GM19468 (cell line): ENCODE measurements around the gene SAMD1.
"Not testable (repeated sequence)": the region's sequence is repeated elsewhere in the genome, so short reads cannot be mapped to it uniquely, and the experiment has no call there.

ENCODE experiments used
- ATAC-seq: cut with Tn5 transposase; IDR thresholded peaks from one replicate; pipeline ENCODE4 v1.9.1; 2021; ENCODE audit warnings: mild to moderate bottlenecking, moderate library complexity, moderate number of reproducible peaks; ENCODE audit not compliant: unreplicated experiment; ENCODE audit errors: extremely low read depth

Gene SAMD1

GRCh38 chr19:14063105-14063504 lies 27.4 kb downstream of the SAMD1 start:
- no peak for ATAC-seq

- no peak for ATAC-seq
Observed at GRCh38 chr19:14062558-14062855, 28.0 kb downstream of the SAMD1 start.

DNA sequence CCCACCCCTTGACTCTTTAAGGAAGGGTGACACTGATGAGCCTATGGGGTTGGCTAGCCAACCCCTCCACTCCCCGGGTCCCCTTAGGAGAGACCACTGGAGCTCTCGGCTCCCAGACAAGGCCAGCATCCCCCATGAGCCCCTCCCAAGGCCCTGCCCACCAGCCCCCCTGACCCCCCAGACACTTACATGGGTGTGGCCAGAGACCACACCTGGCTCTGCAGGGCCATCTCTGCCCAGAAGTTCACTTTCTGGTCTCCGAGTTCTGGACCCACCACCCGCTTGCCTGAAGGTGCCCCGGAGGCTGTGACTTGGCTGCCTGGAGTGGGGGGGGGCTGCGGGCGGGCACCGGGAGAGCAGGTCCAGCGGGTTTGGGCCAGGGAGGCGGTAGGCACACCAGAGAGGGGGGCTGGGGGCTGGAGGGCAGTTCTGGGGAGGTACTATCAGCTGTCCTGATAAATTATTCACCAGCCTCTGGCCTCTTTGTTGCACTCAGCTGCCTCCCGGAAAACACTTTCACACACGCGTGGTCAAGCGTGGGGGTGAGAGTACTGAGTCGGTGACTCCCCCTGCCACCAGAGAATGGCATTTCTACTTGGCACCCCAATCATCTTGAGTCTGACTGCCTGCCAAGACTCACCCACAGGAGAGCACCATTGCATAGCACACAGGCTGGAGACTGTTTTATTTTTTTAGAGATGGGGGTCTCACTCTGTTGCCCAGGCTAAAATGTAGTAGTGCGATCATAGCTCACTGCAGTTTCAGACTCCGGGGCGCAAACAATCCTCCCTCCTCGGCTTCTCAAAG lies 28.6 kb downstream of the SAMD1 start, which contains the start of gene PALM3:
Gene PALM3 (minus strand): TSS at position 326 of the 807 bp plus-strand sequence. CDS start 96 bp downstream, at position 230.
- no peak for ATAC-seq

DNA sequence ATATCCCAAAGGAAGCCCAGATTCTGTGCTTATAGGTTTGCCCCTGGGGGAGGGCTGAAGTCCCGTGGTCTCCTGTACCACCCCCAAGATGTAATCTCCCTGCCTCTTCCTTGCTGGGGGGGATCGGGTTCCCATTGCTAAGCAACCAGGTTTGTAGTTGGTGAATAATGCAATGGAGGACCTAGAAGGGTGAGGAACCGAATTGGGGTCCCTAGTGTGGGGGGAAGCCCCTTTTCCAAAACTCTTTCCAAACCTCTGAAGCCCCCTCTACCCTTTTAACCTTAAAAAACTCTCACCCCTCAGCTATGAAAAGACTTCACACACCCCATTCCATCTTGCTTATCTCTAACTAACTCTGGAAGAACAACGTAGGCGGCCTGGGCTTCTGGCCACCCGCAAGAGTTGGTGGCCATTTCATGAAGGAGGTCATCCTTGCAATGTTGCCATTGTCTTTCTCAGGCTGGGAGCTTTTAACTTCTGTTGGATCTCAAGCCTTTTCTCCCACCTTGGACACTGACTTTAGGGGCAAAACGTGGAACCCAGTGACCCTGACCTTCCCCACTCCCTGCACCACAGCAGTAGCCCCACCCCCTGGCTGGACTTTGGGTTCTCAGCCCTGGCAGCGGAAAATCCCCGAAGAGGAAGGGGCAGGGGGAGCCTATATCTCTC lies 29.3 kb downstream of the SAMD1 start:
- no peak for ATAC-seq

DNA sequence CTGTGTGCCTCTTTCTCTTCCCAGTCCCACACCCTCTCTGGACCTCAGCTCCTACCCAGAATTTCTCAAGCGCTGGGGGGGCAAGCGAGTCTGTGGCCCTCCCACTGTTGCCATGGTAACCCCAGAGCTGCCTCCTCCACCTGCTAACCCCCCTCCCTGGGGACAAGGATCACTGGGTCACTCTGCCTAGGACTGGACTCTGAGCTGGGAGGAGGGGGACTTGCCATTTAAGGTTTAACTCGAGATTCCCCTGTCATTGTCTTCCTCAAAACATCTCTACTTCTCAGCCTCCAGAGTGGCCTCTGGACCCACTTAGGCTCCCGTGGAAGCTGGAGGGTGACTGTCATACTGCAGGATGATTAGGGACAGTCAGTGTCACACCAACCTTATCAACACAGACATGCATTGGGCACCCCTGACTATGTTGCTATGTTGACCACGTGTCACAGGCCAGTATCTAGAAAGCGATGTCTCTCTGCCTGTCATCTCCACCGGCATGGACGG lies 30.8 kb downstream of the SAMD1 start:
- ATAC-seq: no peak

DNA sequence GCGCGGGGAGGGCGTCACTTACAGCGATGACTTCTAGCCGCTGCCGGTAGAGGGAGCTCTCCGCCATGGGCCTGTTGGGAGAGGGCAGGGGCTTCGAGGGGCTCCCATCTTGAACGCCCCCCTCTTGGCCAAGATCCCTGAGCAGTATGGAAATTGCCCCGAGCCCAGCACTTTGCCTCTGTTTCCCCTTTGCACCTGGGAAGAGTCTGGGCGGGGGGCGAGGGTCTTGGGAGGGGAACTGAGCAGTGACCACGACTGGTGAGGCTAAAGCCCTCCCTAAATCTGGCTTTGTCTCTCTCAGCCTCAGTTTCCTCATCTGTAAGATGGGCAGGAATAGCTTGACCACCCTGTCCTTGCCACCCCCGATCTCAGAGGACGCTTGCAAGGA lies 31.5 kb downstream of the SAMD1 start:
- no peak for ATAC-seq

DNA sequence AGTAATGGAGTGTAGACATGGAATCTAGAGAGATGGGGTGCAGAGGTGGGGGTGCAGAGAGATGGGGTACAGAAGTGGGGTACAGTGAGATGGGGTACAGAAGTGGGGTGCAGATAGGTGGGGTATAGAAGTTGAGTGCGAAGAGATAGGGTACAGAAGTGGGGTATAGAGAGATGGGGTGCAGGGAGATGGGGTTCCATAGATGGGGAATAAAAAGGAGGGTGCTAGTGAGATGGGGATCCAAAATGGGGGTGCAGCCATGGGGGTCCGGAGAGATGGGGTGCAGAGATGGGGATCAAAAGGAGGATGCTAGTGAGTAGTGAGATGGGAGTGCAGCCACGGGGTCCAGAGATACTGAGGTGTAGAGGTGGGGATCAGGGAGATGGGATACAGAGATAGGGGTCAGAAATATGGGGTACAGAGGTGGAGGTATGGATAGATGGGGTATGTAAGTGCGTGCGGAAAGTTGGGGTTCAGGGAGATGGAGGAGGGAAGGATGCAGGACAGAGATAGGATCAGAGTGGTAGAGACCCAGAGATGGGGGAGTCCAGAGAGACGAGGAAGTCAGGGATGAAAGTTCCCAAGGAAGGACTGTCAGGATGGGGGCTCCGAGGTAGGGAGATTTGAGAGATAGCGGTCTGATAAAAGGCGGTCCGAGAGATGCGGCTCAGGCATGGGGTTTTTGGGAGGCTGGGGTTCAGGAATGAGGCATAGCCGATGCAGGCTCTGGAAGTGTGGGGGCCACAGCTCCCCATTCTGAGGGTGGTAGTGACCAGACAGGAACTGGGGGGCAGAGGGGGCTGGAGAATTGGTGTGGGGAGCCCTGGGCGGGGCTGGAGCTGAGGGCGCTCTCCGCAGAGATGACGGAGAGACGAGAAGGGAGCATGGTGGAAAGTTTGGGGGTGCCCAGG lies 32.1 kb downstream of the SAMD1 start:
- no peak for ATAC-seq

DNA sequence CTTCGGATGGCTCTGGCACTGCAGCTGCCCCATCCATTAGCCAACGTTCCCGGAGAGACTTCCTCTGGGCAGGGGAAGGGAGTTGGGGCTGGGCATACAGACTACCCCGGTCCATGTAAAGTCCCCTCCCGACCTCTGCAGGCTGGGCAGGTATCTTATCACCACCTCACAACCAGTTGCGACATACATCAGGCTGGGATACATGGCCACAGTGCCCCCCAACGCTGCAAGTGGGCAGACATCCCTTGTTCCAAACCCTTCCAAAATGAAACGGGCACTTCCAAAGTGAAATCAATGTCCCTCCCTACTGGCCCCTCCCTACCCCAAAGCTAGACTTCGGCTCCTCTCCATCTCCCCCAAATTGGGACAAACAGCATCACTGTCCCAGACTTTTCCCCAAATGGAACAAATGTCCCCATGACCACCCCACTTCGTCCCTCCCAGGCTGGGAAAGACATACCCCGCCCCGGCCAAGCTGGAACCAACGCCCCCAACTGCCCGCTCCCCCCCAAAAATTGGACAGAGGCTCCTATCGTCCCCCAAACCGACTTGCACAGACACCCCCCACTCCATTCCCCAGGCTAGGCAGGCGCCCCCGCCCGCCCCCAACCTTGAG lies 33.7 kb downstream of the SAMD1 start:
- ATAC-seq: no peak

DNA sequence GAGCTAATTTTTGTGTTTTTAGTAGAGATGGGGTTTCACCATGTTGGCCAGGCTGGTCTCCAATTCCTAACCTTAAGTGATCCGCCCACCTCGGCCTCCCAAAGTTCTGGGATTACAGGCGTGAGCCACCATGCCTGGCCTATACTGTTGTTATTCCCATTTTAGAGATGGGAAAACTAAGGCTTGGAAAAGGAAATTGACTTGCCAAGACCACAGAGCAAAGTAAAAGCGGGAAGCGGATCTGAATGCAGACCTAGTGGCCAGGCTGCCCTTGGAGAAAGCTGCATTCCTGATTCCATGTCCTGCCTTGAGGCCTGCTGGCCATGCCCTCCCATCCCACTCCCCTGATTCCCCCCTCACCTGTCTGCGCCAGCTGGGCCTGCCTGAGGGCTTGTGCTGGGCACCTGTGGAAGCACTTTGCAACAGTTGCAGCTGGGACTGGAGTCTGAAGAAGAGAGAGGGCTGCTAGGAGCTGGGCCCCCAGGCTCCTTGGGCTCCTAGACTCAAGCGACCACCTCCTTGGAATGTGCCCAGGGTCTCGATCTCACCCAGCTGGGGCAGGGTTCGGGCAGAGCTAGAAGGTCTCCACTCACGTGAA lies 34.4 kb downstream of the SAMD1 start:
- ATAC-seq: no peak

DNA sequence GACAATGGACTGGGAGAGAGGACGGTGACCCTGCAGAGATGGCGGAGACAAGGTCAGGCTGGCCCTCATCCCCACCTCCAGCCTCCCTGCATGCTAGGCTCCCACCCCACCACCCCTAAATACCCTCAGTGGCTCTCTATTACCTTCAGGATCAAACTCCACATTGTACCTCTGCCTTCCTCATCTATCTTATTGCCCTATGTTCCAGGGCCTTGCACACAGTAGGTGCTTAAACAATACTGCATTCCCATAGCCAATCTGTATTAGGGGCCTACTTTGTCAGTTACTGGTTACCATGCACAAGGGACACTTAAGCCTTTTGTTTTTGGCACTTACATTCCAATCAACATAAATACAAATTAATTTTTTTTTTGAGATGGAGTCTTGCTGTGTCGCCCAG lies 35.2 kb downstream of the SAMD1 start:
- ATAC-seq: no peak

GRCh38 chr19:14054721-14055120 lies 35.8 kb downstream of the SAMD1 start:
- no peak for ATAC-seq

DNA sequence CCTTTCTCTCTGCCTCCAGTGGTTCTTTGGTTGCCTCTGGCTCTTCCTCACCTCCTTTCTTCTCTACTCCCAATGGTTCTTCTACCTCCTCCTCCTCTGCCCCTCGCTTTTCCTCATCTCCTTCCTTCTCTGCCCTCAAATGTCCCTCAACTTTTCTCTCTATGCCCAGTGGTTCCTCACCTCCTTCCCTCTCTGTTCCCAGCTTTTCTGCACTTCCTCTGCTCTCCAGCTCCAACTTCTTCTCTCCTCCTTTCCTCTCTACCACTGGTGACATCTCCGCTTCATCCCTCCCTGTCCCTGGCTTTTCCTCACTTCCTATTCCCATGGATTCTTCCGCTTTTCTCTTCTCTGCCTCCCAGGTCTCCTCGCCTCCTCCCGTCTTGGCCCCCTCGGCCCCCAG lies 36.5 kb downstream of the SAMD1 start:
- no peak for ATAC-seq

DNA sequence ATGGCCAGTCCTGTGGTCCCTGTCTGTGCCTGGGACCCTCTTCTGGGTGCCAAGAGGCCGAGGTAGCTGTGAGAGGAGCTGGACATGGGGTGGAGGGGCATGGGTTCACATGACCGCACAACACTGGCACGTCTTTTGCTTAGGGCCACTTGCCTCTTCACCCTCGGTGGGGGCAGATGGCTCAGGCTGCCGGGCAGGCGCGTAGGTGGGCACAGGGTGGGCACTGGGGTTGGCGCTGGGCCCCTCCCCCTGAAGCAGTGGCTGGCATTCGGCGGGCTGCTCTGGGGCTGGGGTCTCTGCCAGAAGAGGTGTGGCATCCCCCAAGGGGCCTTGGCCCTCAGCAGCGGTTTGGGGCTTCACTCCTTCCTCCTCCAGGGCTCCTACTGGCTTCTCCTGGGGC lies 37.1 kb downstream of the SAMD1 start:
- no peak for ATAC-seq

GRCh38 chr19:14053032-14053431 lies 37.5 kb downstream of the SAMD1 start:
- no peak for ATAC-seq

DNA sequence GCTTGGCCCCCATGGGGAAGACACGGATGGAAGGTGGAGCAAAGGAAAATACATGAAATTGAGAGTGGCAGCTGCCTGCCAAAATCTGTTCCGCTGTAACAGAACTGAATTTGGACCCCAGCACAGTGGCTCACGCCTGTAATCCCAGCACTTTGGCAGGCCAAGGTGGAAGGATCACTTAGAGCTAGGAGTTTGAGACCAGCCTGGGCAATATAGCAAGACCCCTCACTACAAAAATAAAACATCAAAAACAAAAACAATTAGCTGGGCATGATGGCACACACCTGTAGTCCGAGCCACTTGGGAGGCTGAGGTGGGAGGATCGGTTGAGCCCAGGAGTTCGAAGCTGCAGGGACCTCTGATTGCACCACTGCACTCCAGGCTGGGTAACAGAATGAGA lies 38.1 kb downstream of the SAMD1 start:
- ATAC-seq: no peak

GRCh38 chr19:14051980-14052379 lies 38.6 kb downstream of the SAMD1 start:
- no peak for ATAC-seq

- ATAC-seq: not testable (repeated sequence)
Observed at GRCh38 chr19:14050961-14051360, 39.6 kb downstream of the SAMD1 start.

DNA sequence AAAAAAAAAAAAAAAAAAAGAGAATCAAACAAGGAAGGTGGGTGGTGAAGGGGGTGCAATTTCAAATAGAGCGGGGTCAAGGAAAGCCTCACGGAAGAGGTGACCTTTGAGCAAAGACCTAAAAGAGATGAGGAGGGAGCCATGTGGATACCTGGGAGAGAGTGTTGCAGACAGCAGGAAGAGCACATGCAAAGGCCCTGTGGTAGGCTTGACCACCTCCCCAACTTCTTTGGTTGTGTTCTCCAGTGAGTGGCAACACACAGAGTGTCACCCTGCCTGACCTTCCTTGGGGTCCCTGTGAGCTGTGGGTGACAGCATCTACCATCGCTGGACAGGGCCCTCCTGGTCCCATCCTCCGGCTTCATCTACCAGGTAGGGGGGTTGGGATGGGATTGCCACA lies 40.0 kb downstream of the SAMD1 start:
- ATAC-seq: no peak

DNA sequence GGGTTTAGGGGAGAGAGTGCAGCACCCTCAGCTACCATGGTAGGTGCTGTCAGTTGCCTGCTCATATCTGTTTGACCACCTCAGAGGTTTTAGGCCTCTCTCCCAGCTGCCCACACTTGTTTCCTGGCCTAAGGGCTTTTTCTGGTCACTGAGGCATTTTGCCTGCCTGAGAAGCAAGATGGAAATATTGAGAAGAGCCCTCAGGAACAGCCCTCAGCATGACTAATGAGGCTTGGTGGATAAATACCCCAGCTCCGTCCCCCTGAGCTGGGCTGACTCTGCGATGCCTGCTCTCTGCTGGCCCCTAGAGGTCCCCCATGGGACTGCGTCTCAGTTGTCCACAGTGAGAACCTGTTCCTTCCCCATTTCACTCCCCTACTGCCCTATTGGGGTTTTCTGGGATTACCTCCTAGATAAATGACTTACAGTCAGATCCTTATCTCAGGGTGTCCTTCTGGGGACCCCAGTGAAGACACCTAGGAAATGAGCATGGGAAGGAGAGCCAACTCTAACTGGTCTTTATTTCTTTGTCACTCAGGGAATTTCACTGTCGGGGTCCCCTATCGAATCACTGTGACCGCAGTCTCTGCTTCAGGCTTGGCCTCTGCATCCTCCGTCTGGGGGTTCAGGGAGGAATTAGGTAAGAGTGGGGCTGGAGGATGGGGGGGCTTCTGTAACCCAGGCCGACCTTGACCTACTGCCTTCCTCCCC lies 42.0 kb downstream of the SAMD1 start:
- no peak for ATAC-seq
